GM10847 (cell line): ENCODE results near the gene U2SURP.

Experiments used
- POLR2A ChIP-seq: IDR thresholded peaks from 2 replicates; pipeline ENCODE4 v1.6.1; 2011; ENCODE audit not compliant: insufficient read length; ENCODE audit errors: extremely low read depth

The U2SURP gene

GRCh38 chr3:142971431-142971830 is 29.9 kb upstream of the U2SURP start:
- TF ChIP-seq POLR2A = no peak

GRCh38 chr3:142972092-142972753 is 29.1 kb upstream of the U2SURP start:
- no peak for TF ChIP-seq POLR2A

DNA sequence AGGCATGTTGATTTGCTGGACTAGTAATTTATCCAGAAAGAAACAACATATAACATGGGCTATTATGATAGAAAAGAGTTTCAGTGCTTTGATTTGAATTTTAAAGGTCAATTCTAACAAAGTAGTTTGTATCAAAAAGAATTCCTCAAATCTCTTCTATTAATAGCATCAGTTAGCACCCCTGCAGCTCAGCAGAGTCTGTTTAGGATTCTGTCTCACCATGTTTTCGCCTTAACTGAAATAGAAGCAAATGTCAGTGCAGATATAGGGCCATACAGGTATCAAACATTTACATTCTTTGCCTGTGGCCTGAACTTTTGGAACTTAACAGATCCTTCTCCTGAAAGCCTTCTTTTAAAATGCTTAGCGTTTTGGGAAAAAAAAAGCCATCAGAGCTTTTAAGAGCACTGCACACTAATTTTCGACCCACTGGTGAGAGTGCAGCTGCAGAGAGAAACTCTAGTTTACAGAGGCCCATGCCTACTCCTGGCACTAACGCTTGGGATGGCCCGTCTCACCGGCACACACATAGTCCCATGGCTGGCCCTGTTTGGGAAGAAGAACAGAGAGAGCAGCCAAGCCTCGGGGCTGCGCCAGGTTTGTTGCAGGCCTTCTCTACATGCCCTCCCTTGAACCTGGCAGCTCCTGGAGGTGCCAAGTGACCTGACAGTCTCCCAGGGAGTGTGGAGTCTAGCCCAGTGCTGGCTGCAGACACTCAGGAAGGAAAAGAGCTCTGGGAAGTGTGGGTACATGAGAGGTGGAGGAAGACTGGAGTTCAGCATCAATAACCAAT is 28.0 kb upstream of the U2SURP start:
- TF ChIP-seq POLR2A = no peak

DNA sequence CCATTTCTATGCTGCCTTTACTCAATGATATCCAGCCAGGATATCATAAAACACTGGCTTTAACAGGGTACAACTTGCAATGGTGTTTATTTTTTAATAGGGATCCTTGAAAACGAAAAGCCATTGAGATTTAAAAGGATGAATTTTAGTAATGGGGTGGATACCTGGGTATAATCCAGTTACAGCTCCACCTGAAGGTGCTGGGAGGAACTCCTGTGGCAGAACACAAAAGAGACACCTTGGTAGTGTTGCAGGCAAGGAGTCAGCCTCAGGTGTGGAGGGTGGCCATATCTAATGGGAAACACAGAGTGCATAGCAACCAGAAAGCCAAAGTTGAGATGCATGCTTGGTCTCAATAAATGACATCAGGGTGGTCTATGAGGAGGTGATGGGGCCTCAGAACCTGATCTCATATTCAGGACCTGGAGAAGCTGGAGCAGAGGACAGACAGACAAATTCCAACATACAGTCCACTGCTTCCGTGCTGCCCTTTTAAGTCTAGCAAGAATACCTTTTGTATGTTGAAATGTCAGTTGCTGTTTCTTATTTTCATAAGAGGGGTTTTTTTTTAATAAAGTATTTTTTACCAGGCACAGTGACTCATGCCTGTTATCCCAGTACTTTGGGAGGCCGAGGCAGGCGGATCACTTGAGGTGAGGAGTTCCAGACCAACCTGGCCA is 25.9 kb upstream of the U2SURP start:
- no peak for TF ChIP-seq POLR2A

GRCh38 chr3:142976621-142977398 is 24.6 kb upstream of the U2SURP start:
- no peak for TF ChIP-seq POLR2A

GRCh38 chr3:142977399-142977728 is 24.0 kb upstream of the U2SURP start:
- no peak for TF ChIP-seq POLR2A

DNA sequence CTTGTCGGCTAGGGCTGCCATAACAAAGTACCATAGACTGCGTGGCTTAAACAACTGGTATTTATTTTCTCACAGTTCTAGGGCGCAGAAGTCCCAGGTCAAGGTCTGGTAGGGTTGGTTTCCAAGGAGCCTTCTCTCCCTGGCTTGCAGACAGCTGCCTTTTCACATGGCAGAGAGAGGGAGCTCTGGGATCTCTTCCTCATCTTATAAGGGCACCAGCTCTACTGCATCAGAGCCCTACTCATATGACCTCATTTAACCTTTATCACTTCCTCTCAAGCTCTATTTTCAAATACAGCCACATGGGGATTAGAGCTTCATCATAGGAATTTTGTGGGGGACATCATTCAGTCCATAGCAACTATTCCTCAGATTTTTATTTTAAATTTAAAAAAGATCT is 20.3 kb upstream of the U2SURP start:
- TF ChIP-seq POLR2A = no peak

GRCh38 chr3:142982038-142982773 is 19.2 kb upstream of the U2SURP start:
- TF ChIP-seq POLR2A = no peak

DNA sequence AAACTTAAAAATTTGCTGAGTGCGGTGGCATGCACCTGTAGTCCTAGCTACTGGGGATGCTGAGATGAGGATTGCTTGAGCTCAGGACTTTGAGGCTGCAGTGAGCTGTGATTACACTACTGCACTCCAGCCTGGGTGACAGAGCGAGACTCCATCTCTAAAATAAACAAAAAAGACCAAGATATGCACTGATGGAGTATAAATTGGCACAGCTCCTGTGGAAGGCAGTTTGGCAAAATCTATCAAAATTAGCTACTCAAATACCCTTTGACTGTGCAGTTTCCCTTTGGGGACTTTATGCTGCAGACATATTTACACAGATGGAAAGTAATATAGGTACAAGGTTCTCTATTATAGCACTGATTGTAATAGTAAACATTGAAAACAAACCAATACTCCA is 18.1 kb upstream of the U2SURP start:
- no peak for TF ChIP-seq POLR2A

- TF ChIP-seq POLR2A = no peak
Observed at GRCh38 chr3:142984255-142984654, 17.1 kb upstream of the U2SURP start.

DNA sequence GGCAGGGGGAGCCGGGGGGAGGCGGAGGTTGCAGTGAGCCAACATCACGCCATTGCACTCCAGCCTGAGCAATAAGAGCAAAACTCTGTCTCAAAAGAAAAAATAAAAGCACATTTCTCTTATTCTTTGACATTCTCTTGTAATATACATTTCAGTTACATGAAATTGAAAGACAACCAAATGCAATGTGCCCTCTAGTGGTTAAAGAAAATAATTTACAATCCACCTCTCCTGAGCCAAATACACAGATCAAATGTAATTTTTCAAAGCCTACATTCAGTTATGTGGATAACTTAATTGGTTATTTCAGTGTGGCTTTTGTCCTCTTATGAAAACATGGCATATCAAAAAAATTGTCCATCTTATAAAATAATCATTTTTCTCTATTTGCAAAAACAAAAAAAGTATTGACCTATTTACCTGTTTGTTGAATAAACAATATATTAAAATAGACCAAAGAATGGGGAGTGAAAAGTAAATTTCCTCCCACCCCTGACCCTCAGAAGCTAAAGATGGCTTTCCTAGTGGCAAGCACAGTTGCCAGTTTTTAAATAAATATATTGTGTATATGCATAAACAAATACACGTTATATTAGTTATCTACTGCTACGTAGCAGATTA is 14.2 kb upstream of the U2SURP start:
- no peak for TF ChIP-seq POLR2A

DNA sequence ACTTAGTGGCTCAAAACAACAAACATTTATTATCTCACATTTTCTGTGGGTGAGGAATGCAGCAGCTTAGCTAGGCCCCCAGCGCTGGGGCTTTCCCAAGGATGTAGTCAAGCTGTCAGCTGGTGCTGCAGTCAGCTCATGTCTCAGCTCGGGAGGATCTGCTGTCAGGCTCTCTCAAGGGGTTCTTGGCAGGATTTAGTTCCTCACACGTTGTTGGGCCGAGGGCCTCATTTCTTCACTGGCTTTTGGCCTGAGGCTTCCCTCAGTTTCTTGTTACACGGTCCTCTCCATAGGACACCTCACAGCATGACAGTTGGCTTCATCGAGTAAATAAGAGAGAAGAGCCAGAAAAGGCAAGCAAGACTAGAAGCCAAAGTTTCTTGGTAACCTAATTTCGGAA is 13.7 kb upstream of the U2SURP start:
- TF ChIP-seq POLR2A = no peak

GRCh38 chr3:142990721-142991120 is 10.6 kb upstream of the U2SURP start:
- TF ChIP-seq POLR2A = no peak

DNA sequence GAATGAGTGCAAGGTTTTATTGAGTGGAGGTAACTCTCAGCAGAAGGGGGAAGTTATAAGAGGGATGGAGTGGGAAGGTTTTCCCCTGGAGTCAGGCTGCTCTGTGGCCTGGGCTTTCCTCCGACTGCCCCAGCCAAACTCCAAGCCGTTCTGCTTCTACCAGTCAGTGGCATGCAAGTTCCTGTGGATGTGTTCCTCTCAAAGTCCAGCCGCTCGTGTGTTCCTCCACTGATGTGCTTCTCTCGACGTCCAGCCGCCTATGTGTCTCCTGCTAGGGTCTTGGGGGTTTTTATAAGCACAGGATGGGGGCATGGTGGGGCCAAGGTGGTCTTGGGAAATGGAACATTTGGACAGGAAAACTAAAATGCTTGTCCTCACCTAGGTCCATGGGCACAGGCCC is 9.0 kb upstream of the U2SURP start:
- no peak for TF ChIP-seq POLR2A
